ENCODE results near the gene AGPAT2.
A peak's percentile ranks its signal among the peaks of the same experiment; 100 is the strongest.

Gene AGPAT2

GRCh38 chr9:136657974-136658848, 29.0 kb downstream of the AGPAT2 start (continued):
- TF ChIP-seq, protein P1, sequence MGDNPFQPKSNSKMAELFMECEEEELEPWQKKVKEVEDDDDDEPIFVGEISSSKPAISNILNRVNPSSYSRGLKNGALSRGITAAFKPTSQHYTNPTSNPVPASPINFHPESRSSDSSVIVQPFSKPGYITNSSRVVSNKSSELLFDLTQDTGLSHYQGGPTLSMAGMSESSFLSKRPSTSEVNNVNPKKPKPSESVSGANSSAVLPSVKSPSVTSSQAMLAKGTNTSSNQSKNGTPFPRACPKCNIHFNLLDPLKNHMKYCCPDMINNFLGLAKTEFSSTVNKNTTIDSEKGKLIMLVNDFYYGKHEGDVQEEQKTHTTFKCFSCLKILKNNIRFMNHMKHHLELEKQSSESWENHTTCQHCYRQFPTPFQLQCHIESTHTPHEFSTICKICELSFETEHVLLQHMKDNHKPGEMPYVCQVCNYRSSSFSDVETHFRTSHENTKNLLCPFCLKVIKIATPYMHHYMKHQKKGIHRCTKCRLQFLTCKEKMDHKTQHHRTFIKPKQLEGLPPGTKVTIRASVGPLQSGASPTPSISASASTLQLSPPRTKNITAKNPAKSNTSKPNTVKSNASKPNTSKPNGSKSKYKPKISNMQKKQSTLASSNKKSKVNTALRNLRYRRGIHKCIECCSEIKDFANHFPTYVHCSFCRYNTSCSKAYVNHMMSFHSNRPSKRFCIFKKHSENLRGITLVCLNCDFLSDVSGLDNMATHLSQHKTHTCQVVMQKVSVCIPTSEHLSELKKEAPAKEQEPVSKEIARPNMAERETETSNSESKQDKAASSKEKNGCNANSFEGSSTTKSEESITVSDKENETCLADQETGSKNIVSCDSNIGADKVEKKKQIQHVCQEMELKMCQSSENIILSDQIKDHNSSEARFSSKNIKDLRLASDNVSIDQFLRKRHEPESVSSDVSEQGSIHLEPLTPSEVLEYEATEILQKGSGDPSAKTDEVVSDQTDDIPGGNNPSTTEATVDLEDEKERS (tag by site-specific recombination; IDR thresholded peaks at IDR 0.05) = peak; percentile 17; the same call in 1 of the 2 replicates
- TF ChIP-seq ZNF239 (tag by site-specific recombination; IDR thresholded peaks at IDR 0.05) (no peak), ZNF132 (tag by site-specific recombination; IDR thresholded peaks at IDR 0.05; ENCODE audit: borderline replicate concordance) (no peak), SP2 (tag by site-specific recombination; IDR thresholded peaks at IDR 0.05) (no peak), ZNF248 (tag by site-specific recombination; IDR thresholded peaks at IDR 0.05) (no peak)

DNA sequence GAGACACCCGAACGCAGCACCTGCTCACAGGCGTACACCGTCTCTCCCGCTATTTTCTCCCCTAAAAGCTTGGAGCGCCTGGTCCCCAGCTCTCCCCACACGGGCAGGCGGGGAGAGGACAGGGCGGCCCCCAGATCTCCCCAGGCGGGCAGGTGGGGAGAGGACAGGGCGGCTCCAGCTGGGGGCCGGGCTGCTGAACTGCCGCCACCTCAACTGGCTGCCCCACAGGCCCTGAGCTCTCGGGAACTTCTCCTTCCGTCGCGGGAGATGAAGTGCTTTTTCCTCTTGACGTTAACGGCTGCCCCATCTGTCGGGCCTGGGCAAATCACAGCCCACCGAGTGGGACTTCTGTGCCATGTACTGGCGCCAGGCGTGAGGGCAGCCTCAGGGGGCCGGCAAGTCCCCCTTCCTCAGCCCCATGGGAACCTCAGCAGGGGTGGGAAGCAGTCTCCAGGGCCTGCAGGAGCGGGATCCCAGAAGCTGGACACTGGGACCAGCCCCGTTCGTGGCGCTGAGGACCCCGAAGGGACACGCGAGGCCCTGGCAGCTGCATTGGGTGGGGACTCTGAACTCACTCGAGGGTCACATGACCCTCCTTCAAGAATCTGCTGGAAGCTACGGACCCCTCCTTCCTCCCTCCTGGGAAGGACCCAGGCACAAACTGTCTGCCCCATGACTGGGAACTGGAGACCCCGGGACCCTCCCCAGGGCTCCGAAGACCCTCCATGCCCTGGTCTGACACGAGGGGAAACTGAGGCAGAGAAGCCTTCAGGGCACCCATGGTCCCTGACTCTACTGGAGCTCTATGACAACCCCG, 30.3 kb downstream of the AGPAT2 start:
- CTCF ChIA-PET = interaction anchor here (0.6 to 1.3 kb wide), 3 partner anchors 12 to 25 kb away, joined by 3 to 5 read pairs (median 3); no protein-coding TSS in a partner anchor
- no peaks in the 10 kb centered on the region for H3K9me3 ChIP-seq (ENCODE audit: control insufficient read depth, insufficient read depth, low read depth, low read length)
- TF ChIP-seq ZNF600 (tag by site-specific recombination; IDR thresholded peaks at IDR 0.05) (0 out of 2 replicates have a peak, but pooled peaks have one; percentile 22), ZNF555 (tag by site-specific recombination; conservative IDR thresholded peaks at IDR 0.05) (no peak)
- no peaks in the 10 kb centered on the region for H3K4me1 ChIP-seq (ENCODE audit: control insufficient read depth, insufficient read depth, low read length)
- POLR2A ChIA-PET = no interaction called here
- H3K4me3 ChIP-seq (ENCODE audit: low read depth, low read length) = no peak overlapping the region
- H3K27ac ChIP-seq (ENCODE audit: extremely low read depth, low read depth, low read length) = no peak overlapping the region
- no peaks in the 10 kb centered on the region for H3K36me3 ChIP-seq (ENCODE audit: control insufficient read depth in 2 of 2, insufficient read depth in 1 of 2, low read length in 2 of 2)

DNA sequence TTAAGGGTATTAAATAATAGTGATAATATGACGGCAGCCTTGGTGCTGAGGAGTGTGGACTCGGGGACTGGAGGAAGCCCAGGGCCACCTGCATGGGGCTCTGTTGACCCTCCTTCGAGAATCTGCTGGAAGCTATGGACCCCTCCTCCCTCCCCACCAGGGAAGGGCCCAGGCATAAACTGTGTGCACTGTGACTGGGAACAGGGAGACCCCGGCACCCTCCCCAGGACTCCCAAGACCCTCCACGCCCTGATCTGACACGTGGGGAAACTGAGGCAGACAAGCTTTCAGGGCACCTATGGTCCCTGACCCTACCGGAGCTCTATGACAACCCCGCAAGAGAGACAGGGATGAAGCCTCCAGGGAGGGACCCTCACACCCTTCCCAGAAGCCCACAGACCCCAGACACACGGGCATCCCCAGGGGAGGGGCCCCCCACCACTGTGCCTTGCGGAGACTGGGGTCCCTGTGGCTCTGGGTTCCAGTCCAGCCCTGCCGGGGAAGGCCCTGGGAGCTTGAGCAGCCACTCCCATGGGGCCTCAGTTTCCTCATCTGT, 31.0 kb downstream of the AGPAT2 start:
- H3K4me3 ChIP-seq (ENCODE audit: low read depth, low read length) = no peak overlapping the region
- CTCF ChIA-PET = no interaction called here
- TF ChIP-seq ZNF514 (tag by site-specific recombination; IDR thresholded peaks at IDR 0.05) (no peak), GLIS2 (tag by site-specific recombination; IDR thresholded peaks at IDR 0.05) (0 out of 2 replicates have a peak, but pooled peaks have one; percentile 6)
- H3K4me1 ChIP-seq (ENCODE audit: control insufficient read depth, insufficient read depth, low read length) = no peaks in the 10 kb centered on the region
- H3K9me3 ChIP-seq (ENCODE audit: control insufficient read depth, insufficient read depth, low read depth, low read length) = no peaks in the 10 kb centered on the region
- no peaks in the 10 kb centered on the region; a peak in 1 of 3 replicates for H3K36me3 ChIP-seq (ENCODE audit: control insufficient read depth in 2 of 2, insufficient read depth in 1 of 2, low read length in 2 of 2)
- no peak overlapping the region for H3K27ac ChIP-seq (ENCODE audit: extremely low read depth, low read depth, low read length)
- POLR2A ChIA-PET = interaction anchor here (0.6 kb wide), 1 partner anchor 293 kb away, joined by 3 read pairs; no protein-coding TSS in a partner anchor

DNA sequence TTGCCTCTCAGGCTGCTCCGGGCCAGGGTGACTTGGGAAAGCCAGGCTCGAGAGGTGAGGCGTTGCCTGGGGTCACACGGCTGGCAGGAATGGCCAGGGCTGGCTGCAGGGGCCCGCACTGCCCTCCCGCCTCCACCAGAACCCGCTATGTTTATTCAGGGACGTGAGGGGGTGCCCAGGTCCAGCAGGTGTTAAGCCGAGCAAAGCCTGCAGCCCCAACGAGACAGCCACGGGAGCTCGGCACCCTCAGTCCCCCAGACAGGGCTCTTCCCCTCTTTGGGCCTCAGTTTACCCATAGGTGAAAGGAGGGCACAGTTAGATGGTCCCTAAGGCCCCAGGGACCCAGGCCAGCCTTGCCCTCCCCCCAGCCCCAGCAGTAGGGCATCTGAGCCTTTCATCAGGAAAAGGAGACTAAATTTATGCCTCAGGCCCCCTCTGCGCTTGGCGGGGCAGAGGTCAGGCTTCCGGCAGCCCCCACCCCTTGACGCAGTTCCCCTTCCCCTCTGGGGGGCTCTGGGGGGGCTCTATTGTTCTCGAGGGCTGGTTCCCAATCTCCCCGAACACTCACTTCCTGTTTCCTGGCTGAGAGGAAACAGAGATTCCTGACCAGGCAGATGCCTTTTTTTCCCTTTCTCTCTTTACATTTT, 31.6 kb downstream of the AGPAT2 start:
- Histone ChIP-seq H3K27ac (ENCODE audit: extremely low read depth, low read depth, low read length) (no peak overlapping the region), H3K4me3 (ENCODE audit: low read depth, low read length) (no peak overlapping the region), H3K4me1 (ENCODE audit: control insufficient read depth, insufficient read depth, low read length) (no peaks in the 10 kb centered on the region), H3K9me3 (ENCODE audit: control insufficient read depth, insufficient read depth, low read depth, low read length) (no peaks in the 10 kb centered on the region), H3K36me3 (ENCODE audit: control insufficient read depth in 2 of 2, insufficient read depth in 1 of 2, low read length in 2 of 2) (no peaks in the 10 kb centered on the region; a peak in 1 of 3 replicates)
- ChIA-PET POLR2A (interaction anchor here (0.6 kb wide), 1 partner anchor 293 kb away, joined by 3 read pairs; no protein-coding TSS in a partner anchor), CTCF (no interaction called here)
- no peak for TF ChIP-seq ZNF544 (tag by site-specific recombination; IDR thresholded peaks at IDR 0.05)
- 0 out of 2 replicates have a peak, but pooled peaks have one; percentile 14 for TF ChIP-seq ZBTB48 (tag by site-specific recombination; IDR thresholded peaks at IDR 0.05)
- TF ChIP-seq ZNF677 (tag by site-specific recombination; IDR thresholded peaks at IDR 0.05) = no peak
- no peak for TF ChIP-seq ZNF514 (tag by site-specific recombination; IDR thresholded peaks at IDR 0.05)
- TF ChIP-seq, protein P2, sequence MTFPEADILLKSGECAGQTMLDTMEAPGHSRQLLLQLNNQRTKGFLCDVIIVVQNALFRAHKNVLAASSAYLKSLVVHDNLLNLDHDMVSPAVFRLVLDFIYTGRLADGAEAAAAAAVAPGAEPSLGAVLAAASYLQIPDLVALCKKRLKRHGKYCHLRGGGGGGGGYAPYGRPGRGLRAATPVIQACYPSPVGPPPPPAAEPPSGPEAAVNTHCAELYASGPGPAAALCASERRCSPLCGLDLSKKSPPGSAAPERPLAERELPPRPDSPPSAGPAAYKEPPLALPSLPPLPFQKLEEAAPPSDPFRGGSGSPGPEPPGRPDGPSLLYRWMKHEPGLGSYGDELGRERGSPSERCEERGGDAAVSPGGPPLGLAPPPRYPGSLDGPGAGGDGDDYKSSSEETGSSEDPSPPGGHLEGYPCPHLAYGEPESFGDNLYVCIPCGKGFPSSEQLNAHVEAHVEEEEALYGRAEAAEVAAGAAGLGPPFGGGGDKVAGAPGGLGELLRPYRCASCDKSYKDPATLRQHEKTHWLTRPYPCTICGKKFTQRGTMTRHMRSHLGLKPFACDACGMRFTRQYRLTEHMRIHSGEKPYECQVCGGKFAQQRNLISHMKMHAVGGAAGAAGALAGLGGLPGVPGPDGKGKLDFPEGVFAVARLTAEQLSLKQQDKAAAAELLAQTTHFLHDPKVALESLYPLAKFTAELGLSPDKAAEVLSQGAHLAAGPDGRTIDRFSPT (tag by site-specific recombination; IDR thresholded peaks at IDR 0.05) = 0 out of 2 replicates have a peak, but pooled peaks have one; percentile 21
- no peak for TF ChIP-seq ZNF248 (tag by site-specific recombination; IDR thresholded peaks at IDR 0.05)
